ENCODE data around the gene GFRA1.
"Not testable (repeated sequence)": the region's sequence is repeated elsewhere in the genome, so short reads cannot be mapped to it uniquely, and the experiment has no call there.

GFRA1 gene

GRCh38 chr10:116169782-116170445 is 103.1 kb downstream of the GFRA1 start:
- no peak for TF ChIP-seq CTCF (conservative IDR thresholded peaks at IDR 0.05; ENCODE audit: control insufficient read depth, insufficient read depth, low read depth, low read length)
- no peak for DNase-seq (ENCODE audit: low read depth)
- H3K4me3 ChIP-seq (ENCODE audit: control insufficient read depth, low read depth, low read length), result no peak overlapping the region

GRCh38 chr10:116168745-116169144 is 104.3 kb downstream of the GFRA1 start:
- no peak for TF ChIP-seq CTCF (conservative IDR thresholded peaks at IDR 0.05; ENCODE audit: control insufficient read depth, insufficient read depth, low read depth, low read length)

GRCh38 chr10:116168329-116168728 is 104.7 kb downstream of the GFRA1 start:
- TF ChIP-seq CTCF (conservative IDR thresholded peaks at IDR 0.05; ENCODE audit: control insufficient read depth, insufficient read depth, low read depth, low read length), result no peak
- no peak overlapping the region for H3K4me3 ChIP-seq (ENCODE audit: control insufficient read depth, low read depth, low read length)
- DNase-seq (ENCODE audit: low read depth), result no peak

More at GRCh38 chr10:116168745-116169144, 104.3 kb downstream of the GFRA1 start:
- DNase-seq (ENCODE audit: low read depth), result no peak
- H3K4me3 ChIP-seq (ENCODE audit: control insufficient read depth, low read depth, low read length), result no peak overlapping the region

- H3K4me3 ChIP-seq (ENCODE audit: control insufficient read depth, low read depth, low read length); DNase-seq (ENCODE audit: low read depth): not testable (repeated sequence)
These were observed 107.1 kb downstream of the GFRA1 start for GRCh38 chr10:116165941-116166340.

- no peak for DNase-seq (ENCODE audit: low read depth)
- no peak overlapping the region for H3K4me3 ChIP-seq (ENCODE audit: control insufficient read depth, low read depth, low read length)
- TF ChIP-seq CTCF (conservative IDR thresholded peaks at IDR 0.05; ENCODE audit: control insufficient read depth, insufficient read depth, low read depth, low read length), result no peak
These were observed 108.7 kb downstream of the GFRA1 start for GRCh38 chr10:116164291-116164690.

GRCh38 chr10:116163333-116164131 is 109.5 kb downstream of the GFRA1 start:
- no peak for DNase-seq (ENCODE audit: low read depth)
- TF ChIP-seq CTCF (conservative IDR thresholded peaks at IDR 0.05; ENCODE audit: control insufficient read depth, insufficient read depth, low read depth, low read length), result no peak
- H3K4me3 ChIP-seq (ENCODE audit: control insufficient read depth, low read depth, low read length), result no peak overlapping the region

- no peak for TF ChIP-seq CTCF (conservative IDR thresholded peaks at IDR 0.05; ENCODE audit: control insufficient read depth, insufficient read depth, low read depth, low read length)
- no peak overlapping the region for H3K4me3 ChIP-seq (ENCODE audit: control insufficient read depth, low read depth, low read length)
- no peak for DNase-seq (ENCODE audit: low read depth)
These were observed 110.2 kb downstream of the GFRA1 start for GRCh38 chr10:116162851-116163250.
